ENCODE data around the gene RIN1.

DNA sequence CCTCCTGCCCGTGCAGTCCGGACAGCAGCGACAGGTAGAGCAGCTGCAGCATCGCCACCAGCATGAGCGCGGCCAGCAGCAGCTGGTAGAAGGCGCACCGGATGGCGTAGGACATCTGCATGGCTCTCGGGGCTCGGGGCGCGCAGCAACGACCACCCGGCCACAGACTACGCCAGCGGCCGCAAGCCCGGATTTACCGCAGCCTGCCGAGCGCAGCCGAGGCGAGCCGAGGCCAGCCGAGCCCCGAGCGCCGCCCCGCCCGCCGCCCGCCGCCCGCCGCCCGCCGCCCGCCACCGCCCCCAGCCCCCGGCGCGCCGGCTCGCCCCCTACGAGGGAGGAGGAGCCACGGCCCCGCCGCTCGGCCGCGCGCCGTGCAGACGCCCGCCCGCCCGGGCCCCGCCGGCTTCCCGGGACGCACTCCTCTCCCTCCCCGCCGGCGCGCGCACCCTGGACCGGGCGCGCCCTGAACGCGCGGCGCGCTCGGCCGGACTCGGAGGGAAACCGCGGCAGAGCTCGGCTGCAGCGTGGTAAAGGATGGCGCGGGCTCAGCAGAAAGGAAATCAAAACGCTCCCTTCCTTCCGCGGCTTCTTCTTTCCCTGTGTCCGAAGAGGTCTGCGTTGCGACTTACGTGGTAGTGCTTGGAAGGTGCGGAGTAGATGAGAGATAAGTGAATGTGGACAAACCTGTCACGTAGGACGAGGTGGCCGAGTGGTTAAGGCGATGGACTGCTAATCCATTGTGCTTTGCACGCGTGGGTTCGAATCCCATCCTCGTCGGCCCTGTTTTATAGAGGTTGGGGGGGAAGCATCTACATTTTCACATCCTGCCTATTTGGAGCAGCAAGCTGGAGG, 11.4 kb upstream of the RIN1 start, which contains the start of gene B4GAT1:
- TF ChIP-seq, protein P1, sequence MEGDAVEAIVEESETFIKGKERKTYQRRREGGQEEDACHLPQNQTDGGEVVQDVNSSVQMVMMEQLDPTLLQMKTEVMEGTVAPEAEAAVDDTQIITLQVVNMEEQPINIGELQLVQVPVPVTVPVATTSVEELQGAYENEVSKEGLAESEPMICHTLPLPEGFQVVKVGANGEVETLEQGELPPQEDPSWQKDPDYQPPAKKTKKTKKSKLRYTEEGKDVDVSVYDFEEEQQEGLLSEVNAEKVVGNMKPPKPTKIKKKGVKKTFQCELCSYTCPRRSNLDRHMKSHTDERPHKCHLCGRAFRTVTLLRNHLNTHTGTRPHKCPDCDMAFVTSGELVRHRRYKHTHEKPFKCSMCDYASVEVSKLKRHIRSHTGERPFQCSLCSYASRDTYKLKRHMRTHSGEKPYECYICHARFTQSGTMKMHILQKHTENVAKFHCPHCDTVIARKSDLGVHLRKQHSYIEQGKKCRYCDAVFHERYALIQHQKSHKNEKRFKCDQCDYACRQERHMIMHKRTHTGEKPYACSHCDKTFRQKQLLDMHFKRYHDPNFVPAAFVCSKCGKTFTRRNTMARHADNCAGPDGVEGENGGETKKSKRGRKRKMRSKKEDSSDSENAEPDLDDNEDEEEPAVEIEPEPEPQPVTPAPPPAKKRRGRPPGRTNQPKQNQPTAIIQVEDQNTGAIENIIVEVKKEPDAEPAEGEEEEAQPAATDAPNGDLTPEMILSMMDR (IDR thresholded peaks at IDR 0.05), result no peak
- TF ChIP-seq EZH2 (IDR thresholded peaks at IDR 0.05; ENCODE audit: borderline replicate concordance, insufficient read depth, low read depth, low read length, poor library complexity, severe bottlenecking), result no peak
